Activated CD4-positive, alpha-beta T cell treated with anti-CD3 and anti-CD28 coated beads for 48 hours (primary cell): ENCODE results near the gene CD55.
"Not testable (repeated sequence)": the region's sequence is repeated elsewhere in the genome, so short reads cannot be mapped to it uniquely, and the experiment has no call there.

Experiments
- DNase-seq: peaks from one replicate; pipeline ENCODE4 v3.0.0-alpha.2; 2020

Gene CD55

DNA sequence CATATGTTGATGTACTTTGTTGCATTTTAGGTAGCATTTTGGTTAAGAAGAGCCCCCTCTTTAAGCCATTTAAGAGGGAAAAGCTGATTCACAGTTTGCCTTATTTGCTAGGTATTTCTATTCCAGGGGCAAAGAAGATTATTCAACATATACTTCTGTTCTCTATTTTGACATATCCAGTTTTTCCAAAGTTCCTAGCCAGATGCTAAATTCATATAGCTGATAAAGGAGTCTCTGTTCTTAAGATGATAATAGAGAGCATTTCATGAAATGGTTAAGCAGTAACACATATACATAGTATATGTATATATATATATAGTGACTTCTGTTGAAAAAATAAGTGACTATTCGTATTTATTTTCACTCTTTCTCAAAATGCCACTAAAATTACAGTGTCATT is 15.5 kb upstream of the CD55 start:
- DNase-seq: no peak

DNA sequence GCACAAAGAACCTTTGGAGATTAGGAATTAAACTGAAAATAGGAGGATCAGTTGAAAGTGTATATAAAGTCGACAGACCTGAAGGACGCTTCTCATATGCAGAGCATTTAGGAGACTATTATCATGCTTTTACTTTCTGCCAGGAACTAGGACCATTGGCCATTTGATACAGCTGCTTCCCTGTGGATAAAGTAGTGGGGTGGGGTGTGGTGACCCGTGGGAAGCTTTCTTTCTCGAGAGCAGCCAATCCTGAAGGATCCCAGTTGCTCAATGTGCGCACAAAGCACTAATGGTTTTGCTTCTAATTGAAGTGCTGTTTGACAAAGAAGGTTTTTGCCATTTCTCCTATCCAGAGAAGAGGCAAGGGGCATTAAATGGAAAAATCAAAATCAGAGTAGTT is 14.9 kb upstream of the CD55 start:
- DNase-seq: no peak

DNA sequence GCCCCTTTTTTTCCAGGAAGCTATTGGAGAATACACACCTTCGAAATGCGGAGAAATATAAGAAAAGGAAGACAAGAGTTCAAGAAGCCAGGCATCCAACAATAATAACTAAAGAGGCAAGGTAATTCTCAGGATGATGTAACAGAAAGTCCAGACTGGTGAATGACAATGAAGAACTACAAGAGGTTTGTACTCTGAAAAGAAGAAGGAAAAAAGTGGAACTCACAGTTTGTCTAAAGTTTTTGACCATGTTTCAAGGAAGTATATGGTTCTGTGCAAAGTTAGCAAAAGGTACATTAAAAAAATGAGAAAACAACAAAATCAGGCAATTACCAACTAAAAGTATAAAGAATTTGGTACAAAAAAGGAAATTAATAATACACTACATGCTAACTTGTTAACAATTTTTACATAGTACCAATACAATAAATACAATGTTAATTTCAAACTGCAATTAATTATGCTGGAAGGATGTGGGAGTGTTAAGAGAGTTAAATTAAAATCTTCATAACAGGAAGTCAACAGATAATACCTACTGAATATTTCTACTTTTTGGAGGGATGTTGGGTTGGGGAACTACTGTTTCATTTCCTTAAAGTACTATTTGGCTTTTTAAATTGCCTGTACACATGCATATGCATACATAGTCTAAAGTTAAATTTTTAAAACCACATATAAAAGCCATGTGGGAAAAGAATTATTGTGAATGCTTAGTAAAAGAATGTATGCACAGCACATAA is 12.9 kb upstream of the CD55 start:
- DNase-seq: no peak

DNA sequence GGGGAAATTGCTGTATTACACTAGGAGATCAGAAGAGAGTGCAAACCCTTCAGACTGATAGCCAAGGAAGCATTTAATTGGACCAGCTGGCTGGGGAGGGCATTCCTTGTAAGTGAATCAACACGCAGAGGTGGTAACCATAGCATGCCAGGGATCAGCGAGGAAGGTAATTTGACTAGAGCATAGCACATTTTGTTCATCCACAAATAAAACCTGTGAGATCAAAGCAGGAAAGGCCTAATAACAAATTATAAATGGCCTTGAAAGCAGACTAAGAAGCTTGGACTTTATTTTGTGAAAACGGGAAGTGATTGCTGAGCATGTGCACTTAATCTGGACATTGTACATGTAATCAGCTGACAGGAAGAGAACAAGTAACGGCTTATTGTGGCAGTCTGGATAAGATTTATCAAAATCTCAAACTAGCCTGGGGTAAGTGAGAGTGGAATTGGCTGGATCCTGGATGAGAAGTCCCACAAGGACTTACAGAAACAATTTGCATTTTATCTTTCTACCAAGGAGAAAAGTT is 11.7 kb upstream of the CD55 start:
- no peak for DNase-seq

- DNase-seq: no peak
These were observed 9.4 kb upstream of the CD55 start for GRCh38 chr1:207311888-207312603.

DNA sequence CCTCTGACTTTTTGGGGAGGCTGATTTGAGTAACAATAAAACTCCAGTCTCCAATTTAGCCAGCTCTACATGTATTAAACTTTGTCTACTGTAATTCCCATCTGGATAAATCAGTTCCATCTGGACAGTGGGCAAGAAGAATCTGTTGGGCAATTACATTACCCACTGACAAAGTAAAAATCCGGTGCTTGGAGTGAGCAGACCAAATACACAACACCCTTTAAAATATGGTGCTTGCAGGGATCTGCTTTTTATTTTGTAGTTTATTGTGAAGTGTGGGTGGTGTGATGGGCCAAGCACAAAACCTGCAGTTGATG is 8.9 kb upstream of the CD55 start:
- no peak for DNase-seq

DNA sequence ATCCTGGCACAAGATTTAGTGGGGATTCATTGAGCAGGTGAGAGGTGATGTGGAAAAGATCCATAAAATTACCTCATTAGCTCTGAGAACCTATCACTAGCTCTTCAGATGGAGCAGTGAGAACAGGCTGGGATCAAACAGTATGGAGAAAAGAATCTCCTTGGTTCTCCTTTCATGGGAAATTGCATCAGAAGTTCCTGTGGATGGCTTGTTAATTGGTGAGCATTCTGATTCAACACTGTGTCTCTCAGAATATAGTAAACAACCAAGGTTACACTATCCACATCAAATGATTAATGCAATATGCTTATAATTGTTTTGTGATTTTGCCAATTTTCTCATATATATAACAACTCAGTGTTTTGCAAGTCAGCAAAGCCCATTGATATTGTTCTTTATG is 8.3 kb upstream of the CD55 start:
- no peak for DNase-seq

DNA sequence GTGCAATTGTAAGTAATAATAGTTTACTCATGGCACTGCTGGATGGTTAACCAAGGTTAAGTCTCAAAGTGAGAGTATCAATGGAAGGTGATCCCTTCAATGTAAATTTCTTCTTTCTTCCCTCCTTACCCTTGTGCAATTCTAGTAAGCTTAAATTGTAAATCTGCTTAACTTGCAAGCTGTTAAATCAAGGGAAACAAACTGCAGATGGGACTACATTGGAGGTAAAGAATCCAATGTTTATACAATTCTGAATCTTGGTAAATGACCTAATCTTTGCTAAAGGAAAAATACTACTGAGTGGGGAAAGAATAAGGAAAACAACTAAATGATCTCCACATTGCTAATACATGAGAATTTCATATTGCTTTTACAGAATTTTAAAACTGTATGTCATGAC is 6.7 kb upstream of the CD55 start:
- no peak for DNase-seq

DNA sequence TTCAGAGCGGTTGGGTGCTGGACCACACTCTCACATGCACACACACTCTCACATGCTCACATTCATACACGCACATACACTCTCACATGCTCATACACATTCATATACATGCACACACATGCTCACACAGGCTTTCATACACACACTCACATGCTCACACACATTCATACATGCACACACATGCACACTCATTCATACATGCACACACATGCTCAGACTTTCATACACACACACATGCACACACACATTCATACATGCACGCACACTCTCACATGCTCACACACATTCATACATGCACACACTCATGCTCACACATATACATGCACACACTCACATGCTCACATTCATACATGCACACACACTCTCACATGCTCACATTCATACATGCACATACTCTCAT is 6.0 kb upstream of the CD55 start:
- no peak for DNase-seq

DNA sequence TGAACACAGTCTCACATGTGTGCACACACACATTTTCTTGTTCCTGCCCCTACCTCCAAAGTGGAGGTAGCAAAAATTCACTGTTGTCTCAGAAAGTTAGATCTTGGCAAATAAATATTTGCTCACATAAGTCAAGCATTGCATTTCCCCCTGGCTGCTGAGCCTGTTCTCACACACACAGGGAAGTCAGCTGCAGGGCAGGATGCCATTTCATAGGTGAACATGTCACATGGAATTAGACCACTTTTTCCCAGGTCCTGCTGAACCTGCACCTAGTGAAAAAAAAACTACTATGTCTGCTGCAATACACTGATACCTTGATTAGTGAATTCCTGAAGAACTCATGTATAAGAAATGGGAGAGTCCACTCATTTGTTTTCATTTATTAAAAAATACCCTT is 5.3 kb upstream of the CD55 start:
- DNase-seq: no peak

GRCh38 chr1:207316622-207317391 is 4.7 kb upstream of the CD55 start:
- no peak for DNase-seq

- no peak for DNase-seq
These were observed 3.9 kb upstream of the CD55 start for GRCh38 chr1:207317561-207317960.

- DNase-seq: no peak
These were observed 3.3 kb upstream of the CD55 start for GRCh38 chr1:207318072-207318619.

GRCh38 chr1:207319199-207319598 is 2.3 kb upstream of the CD55 start:
- no peak for DNase-seq

- DNase-seq: not testable (repeated sequence)
These were observed 1.4 kb upstream of the CD55 start for GRCh38 chr1:207320105-207320504.

DNA sequence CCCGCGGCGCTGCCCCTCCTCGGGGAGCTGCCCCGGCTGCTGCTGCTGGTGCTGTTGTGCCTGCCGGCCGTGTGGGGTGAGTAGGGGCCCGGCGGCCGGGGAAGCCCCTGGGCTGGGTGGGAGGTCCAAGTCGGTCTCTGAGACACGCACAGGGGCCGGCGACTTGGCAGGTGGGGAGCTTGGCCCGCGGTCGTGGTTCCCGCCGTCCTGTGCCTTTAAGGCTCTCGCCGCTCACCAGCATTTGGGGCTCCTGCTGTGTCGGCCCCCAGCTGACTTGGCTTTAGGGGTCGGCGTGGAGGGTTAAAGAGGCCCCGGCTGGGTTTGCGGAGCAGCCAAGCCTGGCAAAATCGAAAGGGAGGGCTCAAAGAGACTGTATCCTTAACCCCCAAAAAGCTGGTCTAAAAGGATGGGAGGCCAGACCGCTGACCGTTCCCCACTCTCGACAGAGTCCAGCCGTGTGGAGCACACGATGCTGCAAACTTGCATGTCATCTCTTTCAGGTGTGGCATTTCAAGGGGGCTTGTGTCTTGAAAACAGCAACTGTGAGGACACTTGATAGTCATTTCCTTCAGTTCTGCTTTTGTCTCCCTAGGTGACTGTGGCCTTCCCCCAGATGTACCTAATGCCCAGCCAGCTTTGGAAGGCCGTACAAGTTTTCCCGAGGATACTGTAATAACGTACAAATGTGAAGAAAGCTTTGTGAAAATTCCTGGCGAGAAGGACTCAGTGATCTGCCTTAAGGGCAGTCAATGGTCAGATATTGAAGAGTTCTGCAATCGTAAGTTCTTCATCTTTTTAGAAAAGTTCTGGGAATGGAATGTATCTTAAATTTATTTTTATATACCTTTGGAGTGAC is 540 bp downstream of the CD55 start:
- no peak for DNase-seq

- no peak for DNase-seq
These were observed 2.1 kb downstream of the CD55 start for GRCh38 chr1:207323425-207324225.

DNA sequence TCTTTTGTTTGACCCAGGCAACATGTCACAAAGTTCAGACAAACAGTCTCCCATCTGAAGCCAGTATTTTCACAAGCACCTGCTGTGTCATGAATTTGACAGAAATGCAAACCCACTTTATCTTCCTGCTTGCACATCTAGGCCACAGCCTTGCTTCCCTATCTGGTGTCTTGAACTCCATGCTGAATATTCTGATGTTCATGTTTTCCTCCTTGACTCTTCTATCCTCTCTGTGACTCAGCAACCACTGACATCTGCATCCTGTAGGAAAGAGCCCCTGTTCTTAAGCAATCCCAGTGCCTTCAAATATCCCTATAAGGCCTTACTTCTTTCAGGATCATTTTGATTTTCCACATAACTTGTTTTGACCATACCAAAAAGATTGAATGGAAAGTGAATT is 6.5 kb downstream of the CD55 start:
- DNase-seq: no peak

- no peak for DNase-seq
These were observed 7.5 kb downstream of the CD55 start for GRCh38 chr1:207328908-207329440.

GRCh38 chr1:207329469-207329868 is 8.0 kb downstream of the CD55 start:
- DNase-seq: no peak

GRCh38 chr1:207330011-207330710 is 8.7 kb downstream of the CD55 start:
- no peak for DNase-seq
